Endothelial cell of umbilical vein (primary cell): ENCODE results near the gene CHIC2. TPM values are rescaled to one million over a fixed set of nuclear protein-coding genes. Genes with fewer than 3 reads are reported as not detected.

Source experiments
- BruUV-seq: library from RNA; stranded (reverse); fragments of 400-500 nt; replicated peaks from 2 replicates; lab custom pipeline; 2021; lab: Mats Ljungman, UMichigan
- CTCF ChIA-PET: fragments of 300-600, 350-600 bp; sonication (Branson Sonifier 250); formaldehyde crosslinking; loops from one replicate; lab custom pipeline; 2021; ENCODE audit warnings: antibody characterized with exemption, inconsistent platforms; lab: Charles Lee
- POLR2A ChIA-PET: fragments of 300-600, 350-600 bp; sonication (Branson Sonifier 250); formaldehyde crosslinking; loops from one replicate; lab custom pipeline; 2021; ENCODE audit warnings: antibody characterized with exemption, inconsistent platforms; lab: Charles Lee
- DNase-seq: peaks from one replicate; pipeline ENCODE4 v3.0.0-alpha.2; 2011; ENCODE audit warnings: low read depth, low spot score
- FAIRE-seq: peaks from 2 replicates; lab custom pipeline; 2011; peaks lifted over from hg19 to GRCh38; lab: Jason Lieb, UNC
- H2AFZ ChIP-seq: 2 replicates; pipeline ENCODE4 v1.6.0; 2012; ENCODE audit warnings: low read depth, low read length, control low read depth, inconsistent platforms
- H3K27ac ChIP-seq: 2 replicates; pipeline ENCODE4 v1.5.1; 2011; ENCODE audit warnings: low read depth, mild to moderate bottlenecking, control low read depth, low read length, moderate library complexity; ENCODE audit not compliant: insufficient read depth
- H3K27me3 ChIP-seq, 2 experiments: 2 replicates each; pipeline versions ENCODE4 v1.6.0 to v1.6.1; 2011; ENCODE audit warnings: low read length in 2 of 2, mixed read lengths in 1 of 2; ENCODE audit not compliant: control insufficient read depth in 2 of 2, insufficient read depth in 2 of 2
- H3K36me3 ChIP-seq, 2 experiments: 2 replicates in 1 of 2; 3 replicates in 1 of 2; pipeline ENCODE4 v1.5.1; 2011; ENCODE audit warnings: low read length in 2 of 2, mild to moderate bottlenecking in 1 of 2, moderate library complexity in 1 of 2; ENCODE audit not compliant: control insufficient read depth in 2 of 2, insufficient read depth in 2 of 2; ENCODE audit errors: extremely low read depth in 1 of 2
- H3K4me1 ChIP-seq: 3 replicates; pipeline ENCODE4 v1.5.1; 2011; ENCODE audit warnings: mild to moderate bottlenecking, low read length; ENCODE audit not compliant: control insufficient read depth, insufficient read depth; ENCODE audit errors: extremely low read depth
- H3K4me2 ChIP-seq: 2 replicates; pipeline ENCODE4 v1.6.1; 2011; ENCODE audit warnings: low read length, control low read depth, mixed read lengths; ENCODE audit not compliant: insufficient read depth
- H3K4me3 ChIP-seq, 3 experiments: fragments of 200-600 bp in 1 of 3; sonication (generic), shearing (Covaris generic) in 1 of 3; replicated peaks in 1 of 3; 2 replicates each; pipeline ENCODE4 v1.5.1; 2011 to 2016; ENCODE audit warnings: control low read depth in 3 of 3, low read length in 3 of 3, mild to moderate bottlenecking in 2 of 3, inconsistent platforms in 1 of 3, low read depth in 1 of 3, moderate library complexity in 1 of 3; ENCODE audit not compliant: insufficient read depth in 1 of 3
- H3K79me2 ChIP-seq: 2 replicates; pipeline ENCODE4 v1.6.0; 2012; ENCODE audit warnings: low read length, inconsistent platforms; ENCODE audit not compliant: control insufficient read depth, insufficient read depth
- H3K9ac ChIP-seq: replicated peaks from 2 replicates; pipeline ENCODE3; 2011; ENCODE audit warnings: low read length, control low read depth; ENCODE audit not compliant: insufficient read depth; ENCODE audit errors: extremely low read depth
- H3K9me1 ChIP-seq: replicated peaks from 3 replicates; pipeline ENCODE4 v1.6.0; 2011; ENCODE audit warnings: mild to moderate bottlenecking, low read length; ENCODE audit not compliant: control insufficient read depth, insufficient read depth; ENCODE audit errors: extremely low read depth
- H3K9me3 ChIP-seq: replicated peaks from 2 replicates; pipeline ENCODE4 v1.5.1; 2012; ENCODE audit warnings: low read length, inconsistent platforms; ENCODE audit not compliant: control insufficient read depth, insufficient read depth
- H4K20me1 ChIP-seq: replicated peaks from 2 replicates; pipeline ENCODE3; 2011; ENCODE audit warnings: mild to moderate bottlenecking, low read length; ENCODE audit not compliant: control insufficient read depth, insufficient read depth; ENCODE audit errors: extremely low read depth
- EZH2 ChIP-seq: IDR thresholded peaks from 2 replicates; pipeline ENCODE4 v1.6.1; 2012; ENCODE audit warnings: borderline replicate concordance, low read depth, mild to moderate bottlenecking, moderate library complexity, low read length, inconsistent platforms; ENCODE audit not compliant: severe bottlenecking
- FOS ChIP-seq: IDR thresholded peaks from 2 replicates; pipeline ENCODE4 v1.6.1; 2011; ENCODE audit warnings: mild to moderate bottlenecking, low read length, moderate library complexity, borderline replicate concordance; ENCODE audit not compliant: insufficient read depth
- JUN ChIP-seq: IDR thresholded peaks from 2 replicates; pipeline ENCODE4 v1.6.1; 2011; ENCODE audit warnings: borderline replicate concordance, low read depth; ENCODE audit not compliant: insufficient read length, insufficient read depth
- dilution Hi-C: fragments of 300-500 bp; cut with MboI; formaldehyde crosslinking; loops from one replicate; pipeline ENCODE4 v1.15.0; 2019; ENCODE audit warnings: low sequenced_read_pairs; ENCODE audit not compliant: extremely low pct_ligation_motif_present
- intact Hi-C: fragments of 100-400 bp; cut with micrococcal nuclease; formaldehyde crosslinking; loops from one replicate; pipeline ENCODE4 v1.10.0; 2022
- polyA plus RNA-seq, 4 experiments: library from polyadenylated mRNA; depleted of rRNA in 3 of 4; stranded (reverse) in 3 of 4; unstranded in 1 of 4; fragments of >200 nt; gene quantifications; 2 replicates each; pipeline versions ENCODE4 v1.2.1 to v1.2.3, GENCODE V29; 2011 to 2012; ENCODE audit warnings: missing spikeins in 1 of 4
- total RNA-seq: library from RNA; stranded (reverse); gene quantifications from 2 replicates; pipeline ENCODE4 v1.2.3, GENCODE V29; 2021

CHIC2 gene
- total and polyA plus RNA-seq, 2 donors (not counting 3 experiments of a cell fraction or from before 2014, with no cell fraction given), result 27.4 to 43.3 TPM

DNA sequence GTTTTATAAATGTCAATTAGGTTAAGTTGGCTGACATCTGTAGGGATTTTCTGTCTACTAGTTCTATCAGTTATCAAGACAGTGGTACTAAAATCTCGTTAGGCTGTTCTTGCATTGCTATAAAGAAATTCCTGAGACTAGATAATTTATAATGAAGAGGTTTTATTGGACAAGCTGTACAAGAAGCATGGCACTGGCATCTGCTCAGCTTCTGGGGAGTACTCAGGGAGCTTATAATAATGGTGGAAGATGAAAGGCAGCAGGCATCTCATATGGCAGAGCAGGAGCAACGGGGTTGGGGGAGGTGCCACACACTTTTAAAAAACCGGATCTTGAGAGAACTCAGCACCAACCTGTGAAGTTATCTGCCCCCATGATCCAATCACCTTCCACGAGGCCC lies 28.2 kb downstream of the CHIC2 start:
- Histone ChIP-seq H3K36me3 (peaks cover 0 to 1% of the 10 kb centered on the region in 2 experiments), H3K9ac (no peak overlapping the region), H3K27ac (no peak overlapping the region), H3K4me2 (no peak overlapping the region), H3K27me3 (no peaks in the 10 kb centered on the region), H3K79me2 (peaks cover 68% of the 10 kb centered on the region), H2AFZ (no peak overlapping the region), H4K20me1 (peaks cover 12% of the 10 kb centered on the region), H3K9me3 (no peaks in the 10 kb centered on the region), H3K9me1 (peaks cover 3% of the 10 kb centered on the region), H3K4me1 (peaks cover 5% of the 10 kb centered on the region), H3K4me3 (no peak overlapping the region)
- CTCF ChIA-PET, result interaction anchor here (1.3 kb wide), 1 partner anchor 106 kb away, joined by 4 read pairs; no protein-coding TSS in a partner anchor
- intact Hi-C loops, result no loop called here
- DNase-seq (no peak), FAIRE-seq (no peak)
- no TSS peak for BruUV-seq
- POLR2A ChIA-PET, result interaction anchor here (0.7 kb wide), 1 partner anchor 130 kb away, joined by 3 read pairs; no protein-coding TSS in a partner anchor
- dilution Hi-C loops, result no loop called here
- TF ChIP-seq EZH2, result no peak

DNA sequence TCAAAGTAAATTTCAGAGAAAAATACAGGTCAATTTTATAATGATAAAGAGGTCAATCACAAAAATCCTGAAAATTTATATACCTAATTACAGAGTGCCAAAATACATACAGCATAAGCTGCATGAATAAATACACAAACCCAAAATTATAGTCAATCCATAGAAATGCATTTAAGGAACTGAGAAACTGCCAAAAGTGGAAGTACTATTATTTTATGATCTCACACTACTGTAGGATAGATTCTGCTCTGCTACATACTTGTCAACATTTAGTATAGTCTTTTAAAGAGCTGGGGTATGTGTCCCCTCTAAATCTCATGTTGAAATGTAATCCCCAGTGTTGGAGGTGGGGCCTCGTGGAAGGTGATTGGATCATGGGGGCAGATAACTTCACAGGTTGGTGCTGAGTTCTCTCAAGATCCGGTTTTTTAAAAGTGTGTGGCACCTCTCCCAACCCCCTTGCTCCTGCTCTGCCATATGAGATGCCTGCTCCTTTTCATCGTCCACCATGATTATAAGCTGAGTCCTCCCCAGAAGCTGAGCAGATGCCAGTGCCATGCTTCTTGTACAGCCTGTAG lies 31.8 kb downstream of the CHIC2 start:
- Histone ChIP-seq H3K4me2 (no peak overlapping the region), H3K79me2 (peaks cover 62% of the 10 kb centered on the region), H3K9me3 (no peaks in the 10 kb centered on the region), H3K4me1 (peaks cover under 1% of the 10 kb centered on the region), H4K20me1 (peaks cover 6% of the 10 kb centered on the region), H3K27me3 (no peaks in the 10 kb centered on the region), H3K36me3 (no peaks in the 10 kb centered on the region), H2AFZ (no peak overlapping the region), H3K9me1 (peaks cover 3% of the 10 kb centered on the region), H3K4me3 (no peak overlapping the region), H3K9ac (no peak overlapping the region), H3K27ac (no peak overlapping the region)
- ChIA-PET POLR2A (no interaction called here), CTCF (interaction anchor here (0.6 kb wide), 1 partner anchor 124 kb away, joined by 3 read pairs; no protein-coding TSS in a partner anchor)
- BruUV-seq, result no TSS peak
- DNase-seq, result no peak
- FAIRE-seq, result no peak
- TF ChIP-seq EZH2, result no peak
- TF ChIP-seq JUN, result no peak
- no peak for TF ChIP-seq FOS
- dilution Hi-C loops, result no loop called here
- intact Hi-C loops, result loop anchor here (5.0 kb wide), 1 partner anchor 185 kb away; no protein-coding TSS in a partner anchor
